Neural cell (in vitro differentiated cells): ENCODE results near the gene ANKS3. TPM values are rescaled to one million over a fixed set of nuclear protein-coding genes. Genes with fewer than 3 reads are reported as not detected.

ENCODE experiments used
- H2AFZ ChIP-seq: fragments of 200-600, 300-800 bp; sonication (generic), shearing (Covaris generic); 2 replicates; pipeline ENCODE4 v1.6.0; 2014; ENCODE audit warnings: low read depth, mild to moderate bottlenecking, antibody characterized with exemption, low read length, moderate library complexity
- H3F3A ChIP-seq: fragments of 200-600 bp; shearing (Covaris generic); 2 replicates; pipeline ENCODE4 v1.6.1; 2016; ENCODE audit warnings: mild to moderate bottlenecking, moderate library complexity, mixed read lengths, antibody characterized with exemption, low read length; ENCODE audit not compliant: insufficient read depth, poor library complexity, severe bottlenecking
- H3K27ac ChIP-seq: fragments of 200-600, 300-800 bp; sonication (generic), shearing (Covaris generic); 2 replicates; pipeline ENCODE4 v1.5.1; 2014; ENCODE audit warnings: mild to moderate bottlenecking, low read length, moderate library complexity
- H3K27me3 ChIP-seq: fragments of 300-800, 200-600 bp; sonication (generic), shearing (Covaris generic); 2 replicates; pipeline ENCODE4 v1.6.0; 2014; ENCODE audit warnings: mild to moderate bottlenecking, low read depth, low read length, moderate library complexity; ENCODE audit not compliant: insufficient read depth
- H3K36me3 ChIP-seq: fragments of 300-800, 200-600 bp; sonication (generic), shearing (Covaris generic); 2 replicates; pipeline ENCODE4 v1.5.1; 2014; ENCODE audit warnings: mild to moderate bottlenecking, antibody characterized with exemption, low read length, moderate library complexity; ENCODE audit not compliant: insufficient read depth
- H3K4me2 ChIP-seq: fragments of 300-800, 200-600 bp; sonication (generic), shearing (Covaris generic); 2 replicates; pipeline ENCODE4 v1.6.0; 2014; ENCODE audit warnings: mild to moderate bottlenecking, low read length
- H3K4me3 ChIP-seq: fragments of 300-800, 200-600 bp; sonication (generic), shearing (Covaris generic); 2 replicates; pipeline ENCODE4 v1.5.1; 2014; ENCODE audit warnings: mild to moderate bottlenecking, low read length, moderate library complexity
- H3K79me2 ChIP-seq: fragments of 200-600 bp; shearing (Covaris generic); replicated peaks from 2 replicates; pipeline ENCODE4 v1.6.0; 2014; ENCODE audit warnings: mild to moderate bottlenecking, low read length, moderate library complexity; ENCODE audit not compliant: insufficient read depth
- H3K9ac ChIP-seq: fragments of 300-800, 200-600 bp; sonication (generic), shearing (Covaris generic); 2 replicates; pipeline ENCODE4 v1.6.1; 2016; ENCODE audit warnings: mild to moderate bottlenecking, low read length, mixed read lengths
- H3K9me2 ChIP-seq: fragments of 200-600 bp; shearing (Covaris generic); 2 replicates; pipeline ENCODE4 v1.6.1; 2016; ENCODE audit warnings: mild to moderate bottlenecking, low read length, mixed read lengths; ENCODE audit not compliant: insufficient read depth
- H3K9me3 ChIP-seq: fragments of 200-600, 300-800 bp; sonication (generic), shearing (Covaris generic); 2 replicates; pipeline ENCODE4 v1.6.1; 2016; ENCODE audit warnings: mild to moderate bottlenecking, mixed run types, low read length, moderate library complexity, mixed read lengths
- H4K20me1 ChIP-seq: fragments of 200-600 bp; shearing (Covaris generic); 2 replicates; pipeline ENCODE4 v1.6.1; 2016; ENCODE audit warnings: mild to moderate bottlenecking, mixed run types; ENCODE audit not compliant: insufficient read depth
- EP300 ChIP-seq: fragments of 450-650 bp; conservative IDR thresholded peaks from 2 replicates; pipeline ENCODE4 v1.6.1; 2014; ENCODE audit warnings: antibody characterized with exemption, mild to moderate bottlenecking, moderate library complexity; ENCODE audit not compliant: poor library complexity, severe bottlenecking
- EZH2 ChIP-seq: fragments of 200-600, 300-800 bp; shearing (Covaris generic), sonication (generic); IDR thresholded peaks from 2 replicates; pipeline ENCODE4 v1.6.1; 2014; ENCODE audit warnings: antibody characterized with exemption, low read length, borderline replicate concordance, mild to moderate bottlenecking; ENCODE audit not compliant: insufficient read depth, poor library complexity, severe bottlenecking
- MXI1 ChIP-seq: fragments of 450-650 bp; conservative IDR thresholded peaks from 2 replicates; pipeline ENCODE4 v1.6.1; 2014; ENCODE audit warnings: antibody characterized with exemption, mild to moderate bottlenecking; ENCODE audit not compliant: poor library complexity, severe bottlenecking
- POLR2AphosphoS5 ChIP-seq: IDR thresholded peaks from 2 replicates; pipeline ENCODE4 v1.6.1; 2012
- RAD21 ChIP-seq: fragments of 450-650 bp; conservative IDR thresholded peaks from 2 replicates; pipeline ENCODE4 v1.6.1; 2014; ENCODE audit warnings: antibody characterized with exemption, mild to moderate bottlenecking, moderate library complexity
- SMC3 ChIP-seq: fragments of 450-650 bp; conservative IDR thresholded peaks from 2 replicates; pipeline ENCODE4 v1.6.1; 2014; ENCODE audit warnings: antibody characterized with exemption, mild to moderate bottlenecking, moderate library complexity; ENCODE audit not compliant: poor library complexity
- TAF1 ChIP-seq: IDR thresholded peaks from 2 replicates; pipeline ENCODE4 v1.6.1; 2012; ENCODE audit warnings: low read depth
- polyA plus RNA-seq: library from polyadenylated mRNA; depleted of rRNA; stranded (reverse); fragments of >200 nt; gene quantifications from 2 replicates; pipeline ENCODE4 v1.2.3, GENCODE V29; 2014
- TF ChIP-seq, protein P1 (sequence below): IDR thresholded peaks from 2 replicates; pipeline ENCODE4 v1.6.1; 2012; ENCODE audit warnings: borderline replicate concordance
- TF ChIP-seq, protein P2 (sequence below): fragments of 450-650 bp; IDR thresholded peaks from 2 replicates; pipeline ENCODE4 v1.5.1; 2014; ENCODE audit warnings: antibody characterized with exemption, mild to moderate bottlenecking, moderate library complexity; ENCODE audit not compliant: poor library complexity, severe bottlenecking

ANKS3 gene
- polyA plus RNA-seq, 1 donor from 2014 or later: 53.9 TPM

DNA sequence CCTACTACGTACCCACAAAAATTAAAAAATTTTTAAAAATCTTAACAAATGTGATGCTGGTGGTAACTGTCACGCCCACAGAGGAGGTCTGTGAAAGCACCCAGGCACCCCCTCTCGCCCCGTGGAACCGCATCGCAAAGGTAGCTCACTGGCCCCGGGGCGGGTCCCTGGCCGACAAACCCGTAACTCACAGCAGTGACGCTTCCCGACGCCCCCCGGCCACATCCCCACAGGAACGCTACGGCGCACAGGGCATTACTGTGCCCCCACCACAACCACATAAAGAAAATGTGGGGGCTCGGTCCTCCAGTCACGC, 366 bp downstream of the ANKS3 start:
- Histone ChIP-seq H3K79me2 (peaks cover 14% of the 10 kb centered on the region), H3K27me3 (no peaks in the 10 kb centered on the region), H3K4me3 (peak overlapping the region; percentile 93), H3K9ac (peak overlapping the region; percentile 82), H4K20me1 (no peaks in the 10 kb centered on the region), H2AFZ (peak overlapping the region; percentile 56), H3K9me2 (no peaks in the 10 kb centered on the region), H3K4me2 (peak overlapping the region; percentile 58), H3K36me3 (no peaks in the 10 kb centered on the region), H3F3A (no peaks in the 10 kb centered on the region), H3K9me3 (no peaks in the 10 kb centered on the region), H3K27ac (peak overlapping the region; percentile 70)
- no peak for TF ChIP-seq SMC3
- no peak for TF ChIP-seq MXI1
- no peak for TF ChIP-seq EZH2
- TF ChIP-seq TAF1: no peak
- TF ChIP-seq, protein P1, sequence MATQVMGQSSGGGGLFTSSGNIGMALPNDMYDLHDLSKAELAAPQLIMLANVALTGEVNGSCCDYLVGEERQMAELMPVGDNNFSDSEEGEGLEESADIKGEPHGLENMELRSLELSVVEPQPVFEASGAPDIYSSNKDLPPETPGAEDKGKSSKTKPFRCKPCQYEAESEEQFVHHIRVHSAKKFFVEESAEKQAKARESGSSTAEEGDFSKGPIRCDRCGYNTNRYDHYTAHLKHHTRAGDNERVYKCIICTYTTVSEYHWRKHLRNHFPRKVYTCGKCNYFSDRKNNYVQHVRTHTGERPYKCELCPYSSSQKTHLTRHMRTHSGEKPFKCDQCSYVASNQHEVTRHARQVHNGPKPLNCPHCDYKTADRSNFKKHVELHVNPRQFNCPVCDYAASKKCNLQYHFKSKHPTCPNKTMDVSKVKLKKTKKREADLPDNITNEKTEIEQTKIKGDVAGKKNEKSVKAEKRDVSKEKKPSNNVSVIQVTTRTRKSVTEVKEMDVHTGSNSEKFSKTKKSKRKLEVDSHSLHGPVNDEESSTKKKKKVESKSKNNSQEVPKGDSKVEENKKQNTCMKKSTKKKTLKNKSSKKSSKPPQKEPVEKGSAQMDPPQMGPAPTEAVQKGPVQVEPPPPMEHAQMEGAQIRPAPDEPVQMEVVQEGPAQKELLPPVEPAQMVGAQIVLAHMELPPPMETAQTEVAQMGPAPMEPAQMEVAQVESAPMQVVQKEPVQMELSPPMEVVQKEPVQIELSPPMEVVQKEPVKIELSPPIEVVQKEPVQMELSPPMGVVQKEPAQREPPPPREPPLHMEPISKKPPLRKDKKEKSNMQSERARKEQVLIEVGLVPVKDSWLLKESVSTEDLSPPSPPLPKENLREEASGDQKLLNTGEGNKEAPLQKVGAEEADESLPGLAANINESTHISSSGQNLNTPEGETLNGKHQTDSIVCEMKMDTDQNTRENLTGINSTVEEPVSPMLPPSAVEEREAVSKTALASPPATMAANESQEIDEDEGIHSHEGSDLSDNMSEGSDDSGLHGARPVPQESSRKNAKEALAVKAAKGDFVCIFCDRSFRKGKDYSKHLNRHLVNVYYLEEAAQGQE: peak; percentile 13

DNA sequence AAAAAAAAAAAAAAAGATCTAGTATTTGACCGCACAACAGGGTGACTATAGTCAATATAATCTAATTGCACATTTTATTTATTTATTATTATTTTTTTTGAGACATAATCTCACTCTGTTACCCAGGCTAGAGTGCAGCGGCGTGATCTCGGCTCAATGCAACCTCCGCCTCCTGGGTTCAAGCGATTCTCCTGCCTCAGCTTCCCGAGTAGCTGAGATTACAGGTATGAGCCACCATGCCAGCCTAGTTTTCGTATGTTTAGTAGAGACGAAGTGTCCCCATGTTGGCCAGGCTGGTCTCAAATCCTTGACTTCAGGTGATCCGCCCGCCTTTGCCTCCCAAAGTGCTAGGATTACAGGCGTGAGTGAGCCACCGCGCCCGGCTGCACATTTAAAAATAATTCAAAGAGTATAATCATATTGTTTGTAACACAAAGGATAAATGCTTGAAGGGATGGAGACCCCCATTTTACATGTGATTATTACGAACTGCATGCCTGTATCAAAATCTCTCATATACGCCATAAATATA, 794 bp downstream of the ANKS3 start:
- H3K9ac ChIP-seq: peak overlapping the region; percentile 82
- H3F3A ChIP-seq: no peaks in the 10 kb centered on the region
- no peaks in the 10 kb centered on the region for H3K36me3 ChIP-seq
- no peaks in the 10 kb centered on the region for H3K9me2 ChIP-seq
- H2AFZ ChIP-seq: peak overlapping the region; percentile 56
- TF ChIP-seq POLR2AphosphoS5: no peak
- TF ChIP-seq SMC3: no peak
- TF ChIP-seq EP300: no peak
- TF ChIP-seq, protein P2, sequence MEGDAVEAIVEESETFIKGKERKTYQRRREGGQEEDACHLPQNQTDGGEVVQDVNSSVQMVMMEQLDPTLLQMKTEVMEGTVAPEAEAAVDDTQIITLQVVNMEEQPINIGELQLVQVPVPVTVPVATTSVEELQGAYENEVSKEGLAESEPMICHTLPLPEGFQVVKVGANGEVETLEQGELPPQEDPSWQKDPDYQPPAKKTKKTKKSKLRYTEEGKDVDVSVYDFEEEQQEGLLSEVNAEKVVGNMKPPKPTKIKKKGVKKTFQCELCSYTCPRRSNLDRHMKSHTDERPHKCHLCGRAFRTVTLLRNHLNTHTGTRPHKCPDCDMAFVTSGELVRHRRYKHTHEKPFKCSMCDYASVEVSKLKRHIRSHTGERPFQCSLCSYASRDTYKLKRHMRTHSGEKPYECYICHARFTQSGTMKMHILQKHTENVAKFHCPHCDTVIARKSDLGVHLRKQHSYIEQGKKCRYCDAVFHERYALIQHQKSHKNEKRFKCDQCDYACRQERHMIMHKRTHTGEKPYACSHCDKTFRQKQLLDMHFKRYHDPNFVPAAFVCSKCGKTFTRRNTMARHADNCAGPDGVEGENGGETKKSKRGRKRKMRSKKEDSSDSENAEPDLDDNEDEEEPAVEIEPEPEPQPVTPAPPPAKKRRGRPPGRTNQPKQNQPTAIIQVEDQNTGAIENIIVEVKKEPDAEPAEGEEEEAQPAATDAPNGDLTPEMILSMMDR: no peak
- TF ChIP-seq TAF1: no peak
- TF ChIP-seq MXI1: no peak
- TF ChIP-seq, protein P1: no peak
- TF ChIP-seq EZH2: no peak
- TF ChIP-seq RAD21: no peak
- peak overlapping the region; percentile 93 for H3K4me3 ChIP-seq
- H4K20me1 ChIP-seq: no peaks in the 10 kb centered on the region
- peak overlapping the region; percentile 70 for H3K27ac ChIP-seq
- H3K79me2 ChIP-seq: peaks cover 14% of the 10 kb centered on the region
- H3K9me3 ChIP-seq: no peaks in the 10 kb centered on the region
- H3K27me3 ChIP-seq: no peaks in the 10 kb centered on the region
- peak overlapping the region; percentile 58 for H3K4me2 ChIP-seq
